ENCODE data around the gene PDLIM4.

PDLIM4 gene

DNA sequence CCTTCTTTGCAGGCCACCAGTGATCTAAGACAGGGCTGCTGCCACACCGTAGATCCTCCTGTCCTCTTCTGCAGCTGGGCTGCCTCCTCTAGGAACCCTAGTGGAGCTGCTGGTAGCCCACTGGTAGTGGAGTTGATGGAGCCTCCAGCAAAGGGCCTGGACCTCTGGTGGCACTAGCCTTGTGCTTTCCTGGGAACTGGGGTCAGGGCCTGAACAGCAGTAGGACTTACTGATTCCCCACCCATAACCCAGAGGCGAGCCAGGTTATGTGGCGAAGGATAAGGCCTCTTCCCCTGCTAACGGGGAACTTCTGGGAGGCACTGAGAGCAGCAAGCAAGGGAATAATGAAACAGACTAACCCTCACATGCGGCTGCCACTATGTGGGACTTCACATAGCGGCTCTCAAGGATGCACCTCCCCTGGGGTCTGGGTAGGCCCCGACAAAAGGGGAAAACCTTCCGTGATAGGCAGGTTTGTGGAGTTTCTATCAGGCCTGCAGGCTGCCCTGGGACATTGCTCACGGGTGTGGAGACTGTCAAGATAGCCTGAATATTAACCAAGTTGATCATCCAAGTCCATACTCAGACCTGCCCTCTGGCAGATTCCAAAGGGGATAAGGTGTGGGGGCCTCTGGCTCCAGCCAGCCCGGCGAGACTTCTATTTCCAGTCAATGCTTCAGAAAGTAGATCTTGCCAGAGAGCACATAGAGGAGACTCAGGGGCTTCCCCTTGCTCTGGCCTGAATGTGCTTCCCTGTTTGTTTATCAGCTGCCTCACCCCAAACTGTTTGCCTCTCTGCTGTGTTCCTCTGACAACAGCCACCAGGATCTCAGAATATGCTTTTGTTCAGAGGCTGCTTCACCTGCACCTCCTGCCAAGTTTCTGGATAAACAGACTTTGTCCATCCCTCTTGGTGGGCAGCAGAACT is 44.1 kb downstream of the PDLIM4 start:
- in situ Hi-C loops (cut with MboI; ENCODE audit: low sequenced_read_pairs), result no loop called here

DNA sequence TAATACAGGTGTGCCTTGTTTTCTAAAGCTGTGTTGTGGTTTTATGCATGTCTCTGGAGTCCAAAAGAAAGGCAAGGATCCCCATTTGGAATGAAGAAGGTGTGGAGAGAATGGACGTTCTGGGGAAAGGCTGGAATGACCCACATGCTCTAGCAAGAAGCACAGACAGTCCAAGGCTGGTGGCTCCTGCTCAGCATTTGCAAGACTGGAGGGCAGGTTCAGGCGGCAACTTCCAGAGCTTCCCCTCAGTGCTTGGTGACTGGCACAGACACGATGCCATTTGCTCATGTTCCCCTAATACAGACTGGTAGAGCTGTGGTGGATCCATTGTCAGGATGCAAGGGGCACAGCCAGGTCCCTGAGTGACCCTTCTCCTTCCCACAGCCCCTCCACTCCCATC is 44.9 kb downstream of the PDLIM4 start:
- in situ Hi-C loops (cut with MboI; ENCODE audit: low sequenced_read_pairs), result no loop called here

DNA sequence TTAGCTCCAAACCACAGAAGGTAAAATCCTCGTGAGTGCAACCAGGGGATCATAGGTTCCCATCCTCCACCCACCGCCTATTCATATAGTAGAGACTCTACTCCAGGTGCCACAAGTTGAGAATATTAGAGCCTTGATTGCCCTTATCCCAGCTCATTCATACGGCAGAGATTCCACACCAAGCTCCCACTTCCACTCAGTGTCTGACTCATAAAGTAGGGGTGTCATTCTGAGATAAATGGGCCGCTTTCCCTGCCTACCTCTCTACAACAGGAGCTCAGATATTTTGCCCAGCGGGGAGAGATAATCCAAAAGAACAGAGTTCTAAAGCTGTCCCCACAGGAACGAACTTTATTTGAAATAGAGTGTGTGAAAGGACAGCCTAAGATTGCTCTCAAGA is 46.1 kb downstream of the PDLIM4 start:
- in situ Hi-C loops (cut with MboI; ENCODE audit: low sequenced_read_pairs), result no loop called here

DNA sequence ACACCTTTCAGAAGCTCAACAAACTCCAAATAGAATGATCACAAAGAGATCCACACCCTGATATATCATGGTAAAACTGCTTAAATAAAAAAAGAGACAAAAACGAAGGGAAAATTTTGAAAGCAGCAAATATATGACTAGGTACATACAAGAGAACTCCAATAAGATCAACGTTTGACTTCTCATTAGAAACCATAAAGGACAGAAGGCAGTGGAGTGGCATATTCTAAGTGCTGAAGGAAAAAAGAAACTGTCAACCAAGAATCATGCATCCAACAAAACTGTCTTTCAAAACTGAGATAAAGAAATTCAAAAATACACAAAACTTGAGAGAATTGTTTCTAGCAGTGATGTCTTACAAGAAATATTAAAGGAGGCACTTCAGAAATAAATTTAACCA is 47.9 kb downstream of the PDLIM4 start:
- in situ Hi-C loops (cut with MboI; ENCODE audit: low sequenced_read_pairs), result no loop called here

DNA sequence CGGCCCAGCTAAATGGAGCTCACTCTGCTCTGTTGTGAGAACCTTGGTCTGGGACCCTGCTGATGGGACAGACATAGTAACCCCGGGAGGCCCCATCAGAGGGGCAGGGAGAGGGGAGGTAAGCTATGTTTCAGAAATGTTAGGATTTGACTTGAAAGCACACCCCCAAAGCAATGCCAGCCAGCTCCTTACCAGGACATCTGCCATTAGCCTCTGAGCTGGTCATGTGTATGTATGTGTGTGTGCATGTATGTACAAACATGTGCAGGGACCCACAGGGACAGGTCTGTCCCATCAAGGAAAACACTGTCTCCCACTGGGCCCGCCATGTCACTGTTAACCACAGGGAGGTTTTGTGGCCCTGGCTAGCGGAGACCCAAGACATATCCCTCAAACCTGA is 51.2 kb downstream of the PDLIM4 start:
- in situ Hi-C loops (cut with MboI; ENCODE audit: low sequenced_read_pairs), result no loop called here

DNA sequence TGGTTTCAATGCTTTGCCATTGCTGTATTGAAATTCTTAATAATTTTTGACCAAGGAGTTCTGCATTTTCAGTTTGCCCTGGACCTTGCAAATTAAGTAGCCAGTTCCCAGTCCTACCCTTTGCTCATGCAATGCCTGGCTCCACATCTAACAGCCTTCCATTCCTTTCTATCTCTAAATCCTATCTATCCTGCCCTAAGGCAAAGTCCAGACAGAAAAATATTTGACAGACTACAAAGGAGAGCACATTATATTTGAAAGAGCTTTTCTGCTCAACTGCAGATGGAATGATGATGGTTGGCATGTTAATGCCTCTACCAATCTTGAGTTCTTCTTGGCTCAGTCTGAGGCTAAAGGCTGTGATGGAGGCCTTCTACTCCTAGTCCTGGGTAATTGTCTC is 52.2 kb downstream of the PDLIM4 start:
- in situ Hi-C loops (cut with MboI; ENCODE audit: low sequenced_read_pairs), result no loop called here

DNA sequence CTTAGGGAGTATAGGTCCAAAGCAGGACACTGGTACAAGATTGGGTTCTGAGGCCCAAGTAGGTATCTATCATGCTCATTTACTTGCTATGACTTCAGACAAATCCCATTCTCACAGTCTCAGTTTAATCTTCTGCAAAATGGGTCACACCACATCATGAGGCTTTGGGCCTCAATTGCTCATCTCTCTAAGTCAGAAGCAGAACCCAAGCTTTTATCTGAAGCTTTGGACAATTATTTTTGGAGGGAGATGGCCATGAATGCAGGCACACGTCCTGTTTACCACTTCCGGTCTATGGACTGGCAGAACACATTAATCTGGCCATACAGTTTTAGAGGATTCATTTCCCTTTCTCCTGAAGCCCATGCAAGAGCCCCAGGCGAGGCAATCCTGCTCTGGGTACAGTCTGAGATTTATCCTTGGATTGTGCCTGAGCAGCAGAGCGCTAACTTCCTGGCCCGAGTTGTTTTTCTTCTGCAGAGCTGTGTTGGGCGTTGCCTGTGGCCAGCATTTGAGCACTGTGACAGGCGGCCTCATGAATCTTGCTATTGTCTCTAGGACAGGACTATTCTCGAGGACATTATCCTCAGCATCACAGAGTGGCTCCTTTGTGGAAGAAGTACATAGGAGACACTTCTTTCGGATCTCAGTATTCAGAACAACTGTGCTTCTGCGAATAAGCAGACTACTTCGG is 52.8 kb downstream of the PDLIM4 start:
- in situ Hi-C loops (cut with MboI; ENCODE audit: low sequenced_read_pairs), result no loop called here

DNA sequence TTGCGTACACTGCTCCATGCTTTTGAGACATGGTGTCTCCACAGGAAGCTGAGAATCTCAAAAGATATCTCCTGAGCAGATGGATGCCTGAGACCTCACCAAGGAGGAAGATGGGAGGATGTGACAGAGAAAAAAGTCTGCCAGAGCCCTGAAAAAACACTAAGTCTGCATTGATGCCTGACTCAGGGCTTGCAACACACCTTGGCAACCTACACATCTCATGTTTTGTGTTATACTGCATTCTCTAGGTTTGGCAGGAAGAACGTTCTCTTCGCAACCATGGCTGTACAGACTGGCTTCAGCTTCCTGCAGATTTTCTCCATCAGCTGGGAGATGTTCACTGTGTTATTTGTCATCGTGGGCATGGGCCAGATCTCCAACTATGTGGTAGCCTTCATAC is 55.9 kb downstream of the PDLIM4 start:
- in situ Hi-C loops (cut with MboI; ENCODE audit: low sequenced_read_pairs), result no loop called here

DNA sequence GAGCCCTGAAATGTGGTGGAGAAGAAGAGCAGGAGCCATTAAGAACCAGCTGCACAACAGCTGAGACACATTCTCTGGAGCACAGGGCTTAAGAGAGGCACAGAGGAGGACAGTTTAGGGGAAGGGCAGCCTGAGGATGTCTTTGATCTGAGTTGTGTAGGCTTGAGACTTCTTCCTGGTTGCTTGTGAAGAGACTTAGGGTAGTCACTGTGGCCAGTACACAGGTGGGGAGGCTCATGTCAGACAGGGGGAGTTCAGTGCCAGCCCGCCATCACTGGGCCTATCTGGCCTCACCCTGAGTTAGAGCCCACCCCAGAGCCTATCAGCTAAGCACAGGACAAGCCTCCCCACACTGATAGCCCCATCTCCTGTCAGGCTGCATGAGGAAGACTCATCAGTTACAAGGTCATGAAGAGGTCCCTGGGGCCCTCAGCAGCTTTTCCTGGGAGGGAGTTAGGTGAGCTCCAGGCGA is 56.5 kb downstream of the PDLIM4 start:
- in situ Hi-C loops (cut with MboI; ENCODE audit: low sequenced_read_pairs), result no loop called here

DNA sequence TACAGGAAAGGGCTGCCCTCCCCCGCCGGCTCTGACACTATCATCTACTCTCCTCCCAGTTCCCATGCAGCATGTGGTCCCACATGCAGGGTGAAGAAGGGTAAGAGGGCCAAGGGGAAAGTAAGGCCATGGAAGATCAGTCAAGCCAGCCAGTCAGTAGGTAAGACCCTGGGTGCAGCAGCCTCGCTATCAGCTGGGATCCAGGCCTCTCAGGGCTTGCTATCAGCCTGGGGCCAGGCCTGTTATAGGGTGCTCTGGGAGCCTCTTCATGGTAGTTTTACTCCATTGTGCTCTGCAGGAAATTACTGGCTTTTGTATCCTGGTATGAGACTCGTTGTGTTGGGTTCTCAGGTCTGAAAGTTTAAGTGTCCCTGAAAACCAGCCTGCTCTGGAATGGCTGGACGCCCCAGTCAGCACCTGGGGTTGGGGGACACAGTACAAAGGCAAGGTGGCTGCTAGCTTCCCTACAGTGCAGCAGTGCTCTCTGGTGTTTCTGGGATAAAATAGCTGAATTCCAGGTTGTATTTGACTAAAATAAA is 58.1 kb downstream of the PDLIM4 start:
- in situ Hi-C loops (cut with MboI; ENCODE audit: low sequenced_read_pairs), result no loop called here

DNA sequence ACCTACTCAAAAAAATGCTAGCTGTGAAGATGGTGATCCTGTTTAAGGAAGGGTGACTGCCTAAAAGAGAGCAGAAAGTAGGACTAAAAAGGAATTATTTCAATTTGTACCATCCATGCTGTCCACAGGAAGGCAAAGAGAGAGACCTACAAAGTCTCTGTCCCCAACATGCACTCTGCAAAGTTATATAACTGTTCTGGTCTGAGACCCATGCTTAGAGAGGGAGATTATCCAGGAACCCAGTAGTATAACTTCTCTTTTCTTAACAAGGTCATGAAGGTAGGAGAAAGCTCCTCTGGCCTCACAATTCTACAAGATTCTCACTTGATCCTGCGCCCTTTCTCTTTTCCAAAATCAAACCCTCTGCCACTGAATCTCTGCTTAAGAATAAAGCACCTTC is 62.5 kb downstream of the PDLIM4 start:
- in situ Hi-C loops (cut with MboI; ENCODE audit: low sequenced_read_pairs), result no loop called here

DNA sequence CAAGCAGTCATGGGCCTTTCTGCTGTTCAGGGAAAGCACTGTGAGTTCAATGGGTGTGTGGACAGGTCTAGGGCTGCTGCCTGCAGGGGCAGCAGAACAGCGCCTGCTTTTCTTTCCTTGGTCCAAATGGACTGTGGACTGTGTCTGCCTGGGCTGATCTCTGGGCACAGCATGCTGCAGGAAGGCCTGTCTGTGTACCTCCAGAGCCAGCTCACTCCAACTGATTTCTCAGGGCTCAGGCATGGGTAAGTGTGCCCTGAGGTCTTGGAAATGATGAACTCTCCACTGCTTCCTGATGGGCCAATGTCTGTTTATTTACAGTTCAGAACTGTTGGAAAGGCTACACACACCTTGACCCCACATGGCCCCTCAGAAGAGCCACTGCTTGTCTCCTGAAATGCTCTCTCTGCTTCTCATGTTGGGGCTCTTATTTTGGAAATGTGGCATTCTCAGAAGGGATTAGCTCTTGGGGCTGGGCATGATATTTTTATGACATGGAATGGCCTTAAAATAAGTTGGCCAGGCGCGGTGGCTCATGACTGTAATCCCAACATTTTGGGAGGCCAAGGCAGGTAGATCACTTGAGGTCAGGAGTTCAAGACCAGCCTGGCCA is 63.7 kb downstream of the PDLIM4 start:
- in situ Hi-C loops (cut with MboI; ENCODE audit: low sequenced_read_pairs), result no loop called here

DNA sequence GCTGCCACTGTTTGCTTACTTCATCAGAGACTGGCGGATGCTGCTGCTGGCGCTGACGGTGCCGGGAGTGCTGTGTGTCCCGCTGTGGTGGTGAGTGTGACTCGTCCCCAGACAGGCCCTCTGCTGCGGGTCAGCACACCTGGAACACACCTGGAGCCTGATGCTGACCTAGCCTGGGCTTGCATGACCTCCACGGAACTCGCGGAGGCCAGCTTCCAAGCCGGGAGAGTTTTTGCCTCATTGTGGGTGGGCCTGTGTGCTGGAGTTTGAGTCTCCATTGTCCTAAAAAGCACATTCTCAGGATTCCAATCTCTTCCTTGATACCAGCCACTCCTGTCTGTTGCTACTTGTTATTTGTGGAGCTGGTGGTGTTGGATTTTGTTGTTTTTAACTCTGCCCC is 64.8 kb downstream of the PDLIM4 start:
- in situ Hi-C loops (cut with MboI; ENCODE audit: low sequenced_read_pairs), result no loop called here

Measured in hTERT RPE-1 (cell line).